ENCODE data around the gene MTCL1.

MTCL1 gene

DNA sequence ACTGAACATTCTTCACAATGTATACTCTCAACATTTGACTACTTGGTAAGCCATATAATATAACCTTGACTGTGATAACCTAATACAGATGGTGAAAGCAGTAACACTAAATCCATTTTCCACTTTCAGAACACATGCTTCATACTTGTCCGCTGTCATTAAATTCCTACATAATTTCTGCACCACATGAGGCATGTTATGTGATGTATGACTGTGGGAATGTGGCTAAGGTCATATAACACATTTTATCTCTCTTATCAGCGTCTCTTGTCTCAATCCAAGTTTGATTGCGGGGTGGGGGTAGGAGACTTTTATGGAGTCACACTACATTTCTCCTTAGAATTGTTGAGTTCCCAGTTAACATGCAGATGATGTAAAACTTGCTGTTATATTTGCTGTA lies 110.9 kb downstream of the MTCL1 start:
- FAIRE-seq = no peak

DNA sequence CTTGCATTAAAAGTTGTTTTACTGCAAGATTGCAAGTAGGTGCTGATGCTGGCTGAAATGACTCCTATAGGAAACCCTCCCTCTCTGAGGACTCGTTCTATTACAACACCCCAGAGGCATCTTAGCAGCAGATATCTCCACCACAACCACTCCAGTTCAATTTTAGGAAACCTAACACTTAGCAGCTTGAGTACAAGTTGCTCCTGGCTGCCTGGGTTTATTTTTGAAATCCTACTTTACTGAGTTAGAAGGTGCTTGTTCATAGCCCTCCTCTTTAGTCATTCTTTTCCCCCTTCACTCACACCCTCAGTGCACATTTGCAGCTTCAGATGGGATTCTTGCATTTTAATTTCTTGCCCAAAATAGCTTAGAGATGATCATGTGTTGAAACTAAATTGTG lies 111.5 kb downstream of the MTCL1 start:
- FAIRE-seq = no peak

- no peak for FAIRE-seq
These were observed 113.6 kb downstream of the MTCL1 start for GRCh38 chr18:8818982-8819381.

DNA sequence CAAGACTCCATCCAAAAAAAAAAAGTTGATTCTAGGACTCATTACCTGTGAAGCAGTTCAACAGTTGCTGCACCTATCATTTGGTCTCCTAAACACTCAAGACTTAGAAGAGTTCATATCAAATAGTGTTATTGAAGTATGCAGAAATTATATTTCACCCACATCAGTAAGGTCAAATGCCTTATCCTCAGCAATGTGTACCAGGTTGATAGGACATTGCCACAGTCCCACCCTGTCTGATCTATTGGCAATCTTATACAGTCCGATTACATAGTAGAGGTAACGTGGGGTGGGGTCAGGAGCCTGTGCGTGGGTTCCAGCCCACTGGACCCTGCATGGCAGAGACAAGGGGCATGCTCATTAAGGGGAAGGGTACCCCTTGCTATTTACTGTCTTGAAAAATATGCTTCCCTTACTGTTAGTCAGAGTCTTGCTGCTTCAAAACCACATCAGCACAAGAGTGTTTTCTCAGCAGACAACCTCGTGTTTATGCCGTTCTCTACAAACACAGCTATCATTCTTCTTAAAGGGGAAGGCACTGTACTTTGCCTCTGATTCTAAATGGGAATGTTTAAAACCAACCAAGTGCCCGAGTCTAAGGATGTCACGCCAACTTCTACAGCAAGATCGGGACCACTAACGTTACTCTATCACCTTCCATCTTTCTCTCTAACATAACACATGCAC lies 115.2 kb downstream of the MTCL1 start:
- FAIRE-seq = no peak

- FAIRE-seq = no peak
These were observed 115.7 kb downstream of the MTCL1 start for GRCh38 chr18:8821083-8821465.

DNA sequence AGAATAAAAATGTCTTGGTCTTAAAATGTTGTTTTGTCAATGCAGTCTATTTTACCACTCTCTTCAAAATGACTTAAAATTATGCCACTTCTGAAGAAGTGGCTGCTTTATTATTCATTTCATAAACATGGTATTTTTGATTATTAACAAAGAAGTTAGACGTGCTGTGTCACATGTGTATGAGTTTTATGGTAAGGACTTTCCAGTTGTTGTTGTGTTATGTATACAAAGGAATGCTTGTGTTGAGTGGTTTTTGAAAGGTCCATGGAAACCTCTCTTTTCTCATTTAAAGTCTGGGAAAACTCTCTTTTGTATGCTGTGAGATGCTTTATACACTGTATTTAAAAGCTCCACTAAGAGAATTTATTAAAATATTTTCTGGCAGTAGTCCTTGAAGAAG lies 116.2 kb downstream of the MTCL1 start:
- FAIRE-seq = no peak

GRCh38 chr18:8822643-8823042 lies 117.3 kb downstream of the MTCL1 start:
- FAIRE-seq = no peak

GRCh38 chr18:8823530-8823929 lies 118.2 kb downstream of the MTCL1 start:
- FAIRE-seq = no peak

DNA sequence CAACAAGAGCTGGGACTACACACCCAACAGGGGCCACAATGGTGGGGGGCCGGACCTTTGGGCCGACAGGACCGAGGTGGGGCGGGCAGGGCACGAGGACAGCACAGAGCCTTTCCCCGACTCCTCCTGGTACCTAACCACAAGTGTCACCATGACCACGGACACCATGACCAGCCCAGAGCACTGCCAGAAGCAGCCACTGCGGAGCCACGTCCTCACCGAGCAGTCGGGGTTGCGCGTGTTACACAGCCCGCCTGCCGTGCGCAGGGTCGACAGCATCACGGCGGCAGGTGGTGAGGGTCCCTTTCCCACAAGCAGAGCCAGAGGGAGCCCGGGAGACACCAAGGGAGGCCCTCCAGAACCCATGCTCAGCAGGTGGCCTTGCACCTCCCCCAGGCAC lies 119.5 kb downstream of the MTCL1 start:
- no peak for FAIRE-seq

- no peak for FAIRE-seq
These were observed 119.9 kb downstream of the MTCL1 start for GRCh38 chr18:8825273-8825672.

- FAIRE-seq = no peak
These were observed 120.5 kb downstream of the MTCL1 start for GRCh38 chr18:8825729-8826375.

DNA sequence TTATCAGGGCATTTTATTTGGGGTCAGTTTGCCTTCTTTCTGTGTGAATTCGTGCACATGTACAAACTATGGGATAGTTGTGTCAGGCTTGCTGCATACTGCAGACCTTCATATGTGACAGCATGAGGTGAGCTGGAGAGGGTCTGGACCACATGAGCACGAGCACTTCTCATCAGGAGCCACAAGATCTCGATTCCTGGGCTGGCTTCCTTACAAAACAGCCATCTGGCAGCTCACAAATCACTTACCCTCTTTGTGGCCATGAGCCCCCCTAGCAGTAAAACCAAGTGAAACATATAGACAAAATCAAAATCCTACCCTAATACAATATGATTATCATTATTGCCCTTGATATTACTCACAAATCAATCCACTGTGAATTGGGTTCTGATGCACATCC lies 121.2 kb downstream of the MTCL1 start:
- no peak for FAIRE-seq

- no peak for FAIRE-seq
These were observed 121.6 kb downstream of the MTCL1 start for GRCh38 chr18:8826971-8827370.

DNA sequence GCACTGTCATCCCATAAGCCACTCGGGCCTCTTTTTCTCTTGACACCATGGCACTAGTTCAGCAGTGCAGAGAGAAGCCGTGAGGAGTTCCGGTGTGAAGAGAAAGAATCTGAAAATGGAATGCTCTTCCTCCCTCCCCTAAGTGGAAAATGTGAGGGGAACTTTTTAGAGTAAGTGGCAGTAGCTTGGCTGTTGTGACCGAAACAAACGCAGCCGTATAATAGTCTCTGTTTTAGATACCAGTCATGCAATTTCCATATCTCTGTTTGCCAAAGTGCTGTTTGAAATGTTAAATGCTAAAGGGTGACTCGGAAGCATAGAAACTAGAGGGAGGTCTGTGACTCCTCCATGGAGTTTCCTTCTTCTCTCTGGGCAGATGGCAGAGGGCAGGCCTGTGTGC lies 122.9 kb downstream of the MTCL1 start:
- no peak for FAIRE-seq

- FAIRE-seq = no peak
These were observed 123.4 kb downstream of the MTCL1 start for GRCh38 chr18:8828798-8829197.

- FAIRE-seq = no peak
These were observed 125.0 kb downstream of the MTCL1 start for GRCh38 chr18:8830067-8831060.

DNA sequence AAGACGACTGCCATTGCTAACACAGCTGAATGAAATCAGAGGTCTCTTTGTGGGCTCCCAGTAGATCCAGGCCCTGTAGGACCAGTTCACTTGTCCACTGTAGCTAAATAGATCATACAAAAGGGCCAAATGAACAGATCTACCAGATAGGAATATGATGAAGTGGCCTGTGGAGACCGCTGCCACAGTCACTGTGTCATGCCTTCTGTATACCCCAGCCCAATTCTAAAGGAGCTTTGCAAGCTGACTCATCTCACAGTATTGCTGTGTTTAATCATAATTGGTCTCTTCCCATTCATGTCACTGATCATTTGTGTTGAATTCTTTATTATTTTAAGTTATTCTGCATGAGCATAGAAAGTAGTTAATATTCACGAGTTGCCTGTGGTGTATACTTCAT lies 125.8 kb downstream of the MTCL1 start:
- no peak for FAIRE-seq

DNA sequence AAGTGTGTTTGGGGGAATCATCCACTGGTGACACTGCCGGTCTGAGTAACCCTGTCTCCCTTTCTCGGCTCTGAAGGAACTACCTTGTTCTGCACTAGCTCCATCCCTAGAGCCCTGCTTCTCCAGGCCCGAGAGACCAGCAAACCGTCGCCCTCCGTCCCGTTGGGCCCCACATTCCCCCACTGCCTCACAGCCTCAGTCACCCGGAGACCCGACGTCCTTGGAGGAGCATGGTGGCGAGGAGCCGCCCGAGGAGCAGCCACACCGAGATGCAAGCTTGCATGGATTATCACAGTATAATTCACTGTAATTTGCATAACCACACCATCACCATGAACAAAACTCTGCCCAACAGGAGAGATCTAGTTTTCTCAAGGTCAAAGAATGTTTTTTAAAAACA lies 126.2 kb downstream of the MTCL1 start:
- FAIRE-seq = no peak

GRCh38 chr18:8833480-8833879 lies 128.1 kb downstream of the MTCL1 start:
- no peak for FAIRE-seq

DNA sequence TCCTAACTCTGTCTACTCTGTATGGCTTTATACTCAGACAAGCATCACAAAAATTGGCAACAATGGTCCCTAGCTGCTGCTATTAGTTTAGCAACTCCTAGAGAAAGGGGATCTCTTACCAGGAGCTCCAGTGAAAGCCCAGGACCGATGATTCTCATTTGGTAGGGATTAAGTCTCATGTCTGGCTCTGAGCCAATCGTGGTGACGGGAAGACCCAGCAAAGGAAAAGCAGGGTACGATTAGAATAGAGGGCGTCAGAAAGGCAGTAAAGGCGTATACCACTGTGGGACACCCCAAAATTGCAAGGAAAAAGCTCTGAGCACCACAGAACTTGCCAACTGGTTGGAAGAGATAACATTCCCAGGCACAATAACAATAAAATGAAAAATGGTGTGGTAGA lies 129.5 kb downstream of the MTCL1 start:
- FAIRE-seq = no peak

DNA sequence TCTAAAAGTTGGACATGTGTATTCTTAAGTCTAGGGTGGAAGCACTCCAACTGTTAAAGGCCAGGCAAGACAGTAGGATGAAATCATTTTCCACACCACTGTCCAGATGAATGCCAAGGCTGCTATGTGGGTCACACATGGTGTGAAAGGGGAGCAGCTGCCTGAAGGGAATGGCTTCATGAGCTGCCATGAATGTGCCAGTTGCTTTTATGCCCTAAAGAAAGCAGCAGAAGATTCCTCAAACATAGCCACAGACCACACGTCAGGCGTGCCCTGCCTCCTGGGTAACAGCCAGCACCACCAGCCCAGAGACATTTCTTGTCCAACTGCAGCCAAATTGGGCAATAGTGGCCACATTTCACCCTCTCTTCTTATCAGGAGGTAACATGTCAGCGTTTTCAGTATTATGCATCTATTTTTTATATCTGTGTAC lies 130.2 kb downstream of the MTCL1 start:
- FAIRE-seq = no peak

GRCh38 chr18:8839281-8839680 lies 133.9 kb downstream of the MTCL1 start:
- FAIRE-seq = no peak

- FAIRE-seq = no peak
These were observed 136.6 kb downstream of the MTCL1 start for GRCh38 chr18:8841781-8842485.
